ENCODE measurements around the gene PGM2L1. TPM values are rescaled to one million over a fixed set of nuclear protein-coding genes. Genes with fewer than 3 reads are reported as not detected.

PGM2L1 gene
- total and polyA plus RNA-seq, 2 of the 4 experiments (the other 2 are of a cell fraction), result 0.72 to 1.8 TPM

DNA sequence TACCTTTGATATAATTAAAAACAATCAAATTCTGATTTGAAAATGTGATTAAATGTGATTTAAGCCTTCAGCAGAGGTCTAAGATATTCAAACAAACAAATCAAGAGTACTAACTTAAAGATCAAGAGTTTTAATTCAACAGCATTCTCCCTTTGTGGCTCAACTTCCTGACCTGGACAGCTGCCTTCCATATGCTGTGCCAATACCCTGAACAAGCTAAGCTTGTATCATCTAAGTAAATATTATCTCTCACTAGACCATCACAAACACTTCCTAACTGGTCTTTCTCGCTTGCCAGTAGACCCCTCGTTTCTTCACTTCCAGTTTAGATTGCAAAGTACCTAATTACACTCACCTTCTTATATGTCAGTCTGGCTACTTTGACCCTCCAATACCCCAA, 50.9 kb downstream of the PGM2L1 start:
- Histone ChIP-seq H4K5ac (ENCODE audit: low read depth, low read length) (no peak overlapping the region), H2BK120ac (ENCODE audit: low read depth, low read length) (no peak overlapping the region), H3K4me3 (ENCODE audit: insufficient read depth, low read depth, low read length) (no peak overlapping the region), H3K4me1 (ENCODE audit: control insufficient read depth, insufficient read depth, low read length) (peaks cover 2% of the 10 kb centered on the region), H3K18ac (ENCODE audit: low read depth, low read length) (no peak overlapping the region), H3K9ac (ENCODE audit: low read depth, low read length) (no peak overlapping the region), H3K9me1 (ENCODE audit: insufficient read depth, low read length) (no peaks in the 10 kb centered on the region), H3K14ac (replicated peaks; ENCODE audit: low read depth, low read length) (0 out of 2 replicates have a peak overlapping the region, but pooled peaks have one; percentile 28), H2AFZ (replicated peaks; ENCODE audit: low read length, poor library complexity) (no peak overlapping the region), H4K20me1 (ENCODE audit: insufficient read depth, low read length) (no peaks in the 10 kb centered on the region), H3K4ac (ENCODE audit: low read depth, low read length) (no peak overlapping the region), H3K36me3 (ENCODE audit: control insufficient read depth, insufficient read depth, low read length) (no peaks in the 10 kb centered on the region), H3K23ac (ENCODE audit: low read depth, low read length) (no peak overlapping the region), H3K4me2 (ENCODE audit: low read depth, low read length) (no peak overlapping the region; the same call in 1 of the 2 replicates), H3K27ac (ENCODE audit: insufficient read depth, low read length) (no peak overlapping the region), H2AK9ac (replicated peaks; ENCODE audit: low read depth, low read length, poor library complexity) (no peak overlapping the region), H2BK15ac (ENCODE audit: low read depth, low read length) (no peak overlapping the region), H4K91ac (ENCODE audit: insufficient read depth, low read depth, low read length) (no peak overlapping the region), H2BK20ac (ENCODE audit: low read depth, low read length) (no peak overlapping the region), H2BK5ac (ENCODE audit: low read depth, low read length, poor library complexity, severe bottlenecking) (no peak overlapping the region), H2AK5ac (ENCODE audit: low read depth, low read length) (no peak overlapping the region), H3K79me1 (ENCODE audit: low read depth in 1 of 2, low read length in 2 of 2) (no peaks in the 10 kb centered on the region), H4K8ac (ENCODE audit: low read depth in 2 of 2, low read length in 2 of 2) (no peak overlapping the region), H3K9me3 (ENCODE audit: control insufficient read depth, insufficient read depth, low read length) (no peaks in the 10 kb centered on the region), H3K27me3 (ENCODE audit: control insufficient read depth, insufficient read depth, low read length) (no peaks in the 10 kb centered on the region), H3K56ac (ENCODE audit: extremely low read depth, insufficient read depth, low read length) (no peak overlapping the region)
- no TSS peak for BruUV-seq (replicated peaks)
- dilution Hi-C loops (cut with HindIII; ENCODE audit: low sequenced_read_pairs, unreplicated experiment), result no loop called here
- 100% methylated on average over 1 of the region's 2 CpGs; no CpG with 5 or more reads in 1 of the 2 experiments for WGBS, 2 experiments (ENCODE audit: extremely low coverage in 2 of 2, insufficient read length in 1 of 2)
- POLR2A ChIA-PET (ENCODE audit: unreplicated experiment), result no interaction called here
- in situ Hi-C loops (cut with MboI; ENCODE audit: low sequenced_read_pairs), result no loop called here
- DNase-seq (peak; percentile 62), ATAC-seq (ENCODE audit: low read depth) (peak; percentile 56; the same call in 1 of the 2 replicates)
- intact Hi-C loops (cut with micrococcal nuclease), result no loop called here
- CTCF ChIA-PET, result interaction anchor here (1.1 kb wide), 1 partner anchor 21 kb away, joined by 3 read pairs; no protein-coding TSS in a partner anchor
- TF ChIP-seq, protein P1, sequence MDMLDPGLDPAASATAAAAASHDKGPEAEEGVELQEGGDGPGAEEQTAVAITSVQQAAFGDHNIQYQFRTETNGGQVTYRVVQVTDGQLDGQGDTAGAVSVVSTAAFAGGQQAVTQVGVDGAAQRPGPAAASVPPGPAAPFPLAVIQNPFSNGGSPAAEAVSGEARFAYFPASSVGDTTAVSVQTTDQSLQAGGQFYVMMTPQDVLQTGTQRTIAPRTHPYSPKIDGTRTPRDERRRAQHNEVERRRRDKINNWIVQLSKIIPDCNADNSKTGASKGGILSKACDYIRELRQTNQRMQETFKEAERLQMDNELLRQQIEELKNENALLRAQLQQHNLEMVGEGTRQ (IDR thresholded peaks at IDR 0.05; ENCODE audit: low read depth, low read length), result no peak
- TF ChIP-seq MAFK (IDR thresholded peaks at IDR 0.05; ENCODE audit: low read depth, low read length) (no peak), RAD21 (IDR thresholded peaks at IDR 0.05; ENCODE audit: low read length) (no peak)
